Testis (tissue), 2 donors: Measurements from ENCODE around the gene PTTG1IP2.

Source experiments
- POLR2A ChIP-seq: fragments of 450-650 bp; IDR thresholded peaks from one replicate; pipeline ENCODE4 v1.6.1; 2017; ENCODE audit warnings: antibody characterized with exemption, mild to moderate bottlenecking, moderate library complexity
- TF ChIP-seq, protein P1 (sequence below), 3 experiments: fragments of 450-650 bp in 2 of 3; fragments of 200-600 bp in 1 of 3; sonication (generic) in 1 of 3; IDR thresholded peaks; one replicate each; pipeline ENCODE4 v1.5.1; 2016 to 2019; ENCODE audit warnings: antibody characterized with exemption in 3 of 3, mild to moderate bottlenecking in 2 of 3, moderate library complexity in 1 of 3

DNA sequence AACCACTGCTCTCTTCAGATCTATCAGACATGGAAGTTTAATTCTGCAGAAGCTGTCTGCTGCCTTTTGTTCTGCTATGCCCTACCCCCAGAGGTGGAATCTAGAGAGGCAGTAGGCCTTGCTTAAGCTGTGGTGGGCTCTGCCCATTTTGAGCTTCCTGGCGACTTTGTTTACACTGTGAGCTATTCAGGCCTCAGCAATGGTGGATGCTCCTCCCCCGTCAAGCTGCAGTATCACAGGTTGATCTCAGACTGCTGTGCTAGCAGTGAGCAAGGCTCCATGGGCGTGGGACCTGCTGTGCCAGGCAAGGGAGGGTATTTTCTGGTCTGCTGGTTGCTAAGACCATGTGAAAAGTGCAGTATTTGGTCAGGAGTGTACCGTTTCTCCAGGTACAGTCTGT lies 81.6 kb downstream of the PTTG1IP2 start:
- TF ChIP-seq POLR2A, result no peak
- TF ChIP-seq, protein P1, sequence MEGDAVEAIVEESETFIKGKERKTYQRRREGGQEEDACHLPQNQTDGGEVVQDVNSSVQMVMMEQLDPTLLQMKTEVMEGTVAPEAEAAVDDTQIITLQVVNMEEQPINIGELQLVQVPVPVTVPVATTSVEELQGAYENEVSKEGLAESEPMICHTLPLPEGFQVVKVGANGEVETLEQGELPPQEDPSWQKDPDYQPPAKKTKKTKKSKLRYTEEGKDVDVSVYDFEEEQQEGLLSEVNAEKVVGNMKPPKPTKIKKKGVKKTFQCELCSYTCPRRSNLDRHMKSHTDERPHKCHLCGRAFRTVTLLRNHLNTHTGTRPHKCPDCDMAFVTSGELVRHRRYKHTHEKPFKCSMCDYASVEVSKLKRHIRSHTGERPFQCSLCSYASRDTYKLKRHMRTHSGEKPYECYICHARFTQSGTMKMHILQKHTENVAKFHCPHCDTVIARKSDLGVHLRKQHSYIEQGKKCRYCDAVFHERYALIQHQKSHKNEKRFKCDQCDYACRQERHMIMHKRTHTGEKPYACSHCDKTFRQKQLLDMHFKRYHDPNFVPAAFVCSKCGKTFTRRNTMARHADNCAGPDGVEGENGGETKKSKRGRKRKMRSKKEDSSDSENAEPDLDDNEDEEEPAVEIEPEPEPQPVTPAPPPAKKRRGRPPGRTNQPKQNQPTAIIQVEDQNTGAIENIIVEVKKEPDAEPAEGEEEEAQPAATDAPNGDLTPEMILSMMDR (IDR thresholded peaks at IDR 0.05), result no peak
